HepG2 (cell line): ENCODE data around the gene CES2. TPM values are rescaled to one million over a fixed set of nuclear protein-coding genes. Genes with fewer than 3 reads are reported as not detected.

ENCODE experiments used
- ADNP ChIP-seq: sonication (generic); formaldehyde crosslinking; IDR thresholded peaks from 2 replicates; pipeline ENCODE4 v1.4.0; 2020; ENCODE audit warnings: missing genetic modification reagents
- CCAR2 ChIP-seq: fragments of 200-400 bp; formaldehyde crosslinking; optimal IDR thresholded peaks from 2 replicates; pipeline ENCODE3; 2018; ENCODE audit warnings: low read depth, mild to moderate bottlenecking, low read length, moderate library complexity
- CCDC6 ChIP-seq: sonication (generic); formaldehyde crosslinking; IDR thresholded peaks from 2 replicates; pipeline ENCODE4 v1.8.1; 2022; ENCODE audit warnings: mild to moderate bottlenecking, missing genetic modification reagents, moderate library complexity
- HNF4G ChIP-seq, 2 experiments: sonication (generic) in 1 of 2; formaldehyde crosslinking in 1 of 2; IDR thresholded peaks; 2 replicates each; pipeline versions ENCODE4 v1.4.0 to v1.6.1; 2011 to 2020; ENCODE audit warnings: borderline replicate concordance in 2 of 2, low read depth in 2 of 2, mild to moderate bottlenecking in 2 of 2, low read length in 1 of 2, missing genetic modification reagents in 1 of 2, moderate library complexity in 1 of 2
- NR2F1 ChIP-seq, 2 experiments: fragments of 450-650 bp in 1 of 2; formaldehyde crosslinking in 1 of 2; IDR thresholded peaks; 2 replicates each; pipeline versions ENCODE4 v1.5.0 to v1.6.1; 2016 to 2020; ENCODE audit warnings: mild to moderate bottlenecking in 1 of 2, missing compliant biosample characterization in 1 of 2, missing genetic modification reagents in 1 of 2, moderate library complexity in 1 of 2
- RAD21 ChIP-seq: fragments of 450-650 bp; formaldehyde crosslinking; IDR thresholded peaks from 2 replicates; pipeline ENCODE4 v1.5.0; 2020; ENCODE audit warnings: mild to moderate bottlenecking
- RFX3 ChIP-seq: IDR thresholded peaks from 2 replicates; pipeline ENCODE4 v1.6.1; 2016; ENCODE audit warnings: missing biosample characterization, missing genetic modification reagents
- RXRB ChIP-seq: IDR thresholded peaks from 2 replicates; pipeline ENCODE4 v1.6.1; 2016; ENCODE audit warnings: borderline replicate concordance, missing genetic modification reagents, missing compliant biosample characterization
- SATB2 ChIP-seq: sonication (generic); formaldehyde crosslinking; IDR thresholded peaks from 2 replicates; pipeline ENCODE4 v1.5.0; 2020; ENCODE audit warnings: missing genetic modification reagents
- SOX13 ChIP-seq, 3 experiments: fragments of 450-650 bp in 1 of 3; sonication (generic) in 1 of 3; formaldehyde crosslinking in 1 of 3; IDR thresholded peaks in 2 of 3; conservative IDR thresholded peaks in 1 of 3; 2 replicates each; pipeline versions ENCODE4 v1.5.0 to v1.6.1; 2016 to 2020; ENCODE audit warnings: antibody characterized with exemption in 1 of 3, mild to moderate bottlenecking in 1 of 3, missing compliant biosample characterization in 1 of 3, missing genetic modification reagents in 1 of 3, moderate library complexity in 1 of 3
- SRSF9 ChIP-seq: fragments of 200-400 bp; formaldehyde crosslinking; IDR thresholded peaks from 2 replicates; pipeline ENCODE4 v1.6.1; 2018; ENCODE audit warnings: borderline replicate concordance, mild to moderate bottlenecking, low read depth, low read length; ENCODE audit not compliant: insufficient read depth, poor library complexity, severe bottlenecking
- TEAD3 ChIP-seq: optimal IDR thresholded peaks from 2 replicates; pipeline ENCODE3; 2016; ENCODE audit warnings: borderline replicate concordance
- ZFAT ChIP-seq: sonication (generic); formaldehyde crosslinking; conservative IDR thresholded peaks from 2 replicates; pipeline ENCODE4 v1.8.1; 2023; ENCODE audit warnings: missing genetic modification reagents, inconsistent platforms
- ZKSCAN8 ChIP-seq: IDR thresholded peaks from 2 replicates; pipeline ENCODE4 v1.6.1; 2016; ENCODE audit warnings: borderline replicate concordance, missing genetic modification reagents, missing compliant biosample characterization
- ZMYM2 ChIP-seq: sonication (generic); formaldehyde crosslinking; IDR thresholded peaks from 2 replicates; pipeline ENCODE4 v1.8.0; 2022; ENCODE audit warnings: mild to moderate bottlenecking, missing genetic modification reagents
- ZNF569 ChIP-seq: sonication (generic); formaldehyde crosslinking; IDR thresholded peaks from 2 replicates; pipeline ENCODE4 v1.5.0; 2020; ENCODE audit warnings: mild to moderate bottlenecking, missing genetic modification reagents, moderate library complexity, borderline replicate concordance
- polyA plus RNA-seq, 8 experiments: library from polyadenylated mRNA; depleted of rRNA in 3 of 8; stranded (reverse) in 7 of 8; unstranded in 1 of 8; fragments of >200 nt; fragmentation: Illumina TruSeq in 4 of 8; extraction: Trizol in 4 of 8; gene quantifications; 2 replicates each; pipeline versions ENCODE4 v1.2.1 to v1.2.3, GENCODE V29; 2011 to 2016; ENCODE audit warnings: low read depth in 4 of 8, missing spikeins in 1 of 8, mixed read lengths in 1 of 8; ENCODE audit not compliant: insufficient read depth in 1 of 8
- total RNA-seq, 5 experiments: library from RNA; depleted of rRNA; stranded (reverse); fragments of >200 nt; fragmentation: Illumina TruSeq; extraction: Trizol; gene quantifications; 2 replicates each; pipeline ENCODE4 v1.2.3, GENCODE V29; 2016; ENCODE audit warnings: low read depth in 1 of 5
- TF ChIP-seq, protein P1 (sequence below): sonication (generic); formaldehyde crosslinking; IDR thresholded peaks from 2 replicates; pipeline ENCODE4 v1.4.0; 2020; ENCODE audit warnings: mild to moderate bottlenecking, missing genetic modification reagents
- TF ChIP-seq, protein P2 (sequence below): IDR thresholded peaks from 2 replicates; pipeline ENCODE4 v1.4.0; 2020; ENCODE audit warnings: mild to moderate bottlenecking, missing genetic modification reagents
- TF ChIP-seq, protein P3 (sequence below): sonication (generic); formaldehyde crosslinking; IDR thresholded peaks from 2 replicates; pipeline ENCODE4 v1.5.0; 2020; ENCODE audit warnings: missing genetic modification reagents
- TF ChIP-seq, protein P4 (sequence below): IDR thresholded peaks from 2 replicates; pipeline ENCODE4 v1.6.1; 2016; ENCODE audit warnings: missing compliant biosample characterization, missing genetic modification reagents, borderline replicate concordance

The CES2 gene
- total and polyA plus RNA-seq, 2 of the 13 experiments (the other 11 are each of a cell fraction or from before 2014, with no cell fraction given) = 50.6 to 63.8 TPM

DNA sequence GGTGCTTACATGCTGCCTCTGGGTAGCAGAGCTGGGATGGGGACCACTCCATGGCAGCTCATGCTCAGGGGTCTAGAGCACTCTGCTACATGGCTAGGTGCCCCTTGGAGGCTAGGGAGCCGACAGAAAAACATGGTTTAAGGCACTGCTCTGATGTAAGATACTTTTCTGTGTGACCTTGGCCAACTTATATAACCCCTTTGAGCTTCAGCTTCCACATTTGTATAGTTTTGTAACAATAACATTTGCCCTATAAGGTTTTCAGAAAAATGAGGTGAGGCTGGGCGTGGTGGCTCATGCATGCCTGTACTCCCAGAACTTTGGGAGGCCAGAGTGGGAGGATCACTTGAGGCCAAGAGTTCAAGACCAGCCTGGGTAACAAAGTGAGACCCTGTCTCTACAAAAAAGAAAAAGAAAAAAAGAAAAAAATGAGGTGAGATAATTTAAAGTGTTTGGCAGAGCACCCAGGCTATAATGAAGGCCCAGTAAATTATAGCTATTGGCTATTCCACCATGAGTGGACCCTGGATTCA lies 56.3 kb downstream of the CES2 start (continued):
- TF ChIP-seq CCAR2 = no peak
- TF ChIP-seq NR2F1 (CRISPR knock-in tag; IDR thresholded peaks at IDR 0.05) = peak in 1 of 2 experiments; percentile 34; a peak in 1 of 4 replicates
- TF ChIP-seq ZKSCAN8 = 0 out of 2 replicates have a peak, but pooled peaks have one; percentile 43
- 0 out of 2 replicates have a peak, but pooled peaks have one; percentile 64 for TF ChIP-seq ZMYM2 (CRISPR knock-in tag)
- TF ChIP-seq, protein P1, sequence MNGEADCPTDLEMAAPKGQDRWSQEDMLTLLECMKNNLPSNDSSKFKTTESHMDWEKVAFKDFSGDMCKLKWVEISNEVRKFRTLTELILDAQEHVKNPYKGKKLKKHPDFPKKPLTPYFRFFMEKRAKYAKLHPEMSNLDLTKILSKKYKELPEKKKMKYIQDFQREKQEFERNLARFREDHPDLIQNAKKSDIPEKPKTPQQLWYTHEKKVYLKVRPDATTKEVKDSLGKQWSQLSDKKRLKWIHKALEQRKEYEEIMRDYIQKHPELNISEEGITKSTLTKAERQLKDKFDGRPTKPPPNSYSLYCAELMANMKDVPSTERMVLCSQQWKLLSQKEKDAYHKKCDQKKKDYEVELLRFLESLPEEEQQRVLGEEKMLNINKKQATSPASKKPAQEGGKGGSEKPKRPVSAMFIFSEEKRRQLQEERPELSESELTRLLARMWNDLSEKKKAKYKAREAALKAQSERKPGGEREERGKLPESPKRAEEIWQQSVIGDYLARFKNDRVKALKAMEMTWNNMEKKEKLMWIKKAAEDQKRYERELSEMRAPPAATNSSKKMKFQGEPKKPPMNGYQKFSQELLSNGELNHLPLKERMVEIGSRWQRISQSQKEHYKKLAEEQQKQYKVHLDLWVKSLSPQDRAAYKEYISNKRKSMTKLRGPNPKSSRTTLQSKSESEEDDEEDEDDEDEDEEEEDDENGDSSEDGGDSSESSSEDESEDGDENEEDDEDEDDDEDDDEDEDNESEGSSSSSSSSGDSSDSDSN = 0 out of 2 replicates have a peak, but pooled peaks have one; percentile 29
- peak; percentile 57; the same call in 1 of the 2 replicates for TF ChIP-seq RXRB
- TF ChIP-seq ZFAT (CRISPR knock-in tag) = no peak
- no peak for TF ChIP-seq SRSF9
- TF ChIP-seq, protein P2, sequence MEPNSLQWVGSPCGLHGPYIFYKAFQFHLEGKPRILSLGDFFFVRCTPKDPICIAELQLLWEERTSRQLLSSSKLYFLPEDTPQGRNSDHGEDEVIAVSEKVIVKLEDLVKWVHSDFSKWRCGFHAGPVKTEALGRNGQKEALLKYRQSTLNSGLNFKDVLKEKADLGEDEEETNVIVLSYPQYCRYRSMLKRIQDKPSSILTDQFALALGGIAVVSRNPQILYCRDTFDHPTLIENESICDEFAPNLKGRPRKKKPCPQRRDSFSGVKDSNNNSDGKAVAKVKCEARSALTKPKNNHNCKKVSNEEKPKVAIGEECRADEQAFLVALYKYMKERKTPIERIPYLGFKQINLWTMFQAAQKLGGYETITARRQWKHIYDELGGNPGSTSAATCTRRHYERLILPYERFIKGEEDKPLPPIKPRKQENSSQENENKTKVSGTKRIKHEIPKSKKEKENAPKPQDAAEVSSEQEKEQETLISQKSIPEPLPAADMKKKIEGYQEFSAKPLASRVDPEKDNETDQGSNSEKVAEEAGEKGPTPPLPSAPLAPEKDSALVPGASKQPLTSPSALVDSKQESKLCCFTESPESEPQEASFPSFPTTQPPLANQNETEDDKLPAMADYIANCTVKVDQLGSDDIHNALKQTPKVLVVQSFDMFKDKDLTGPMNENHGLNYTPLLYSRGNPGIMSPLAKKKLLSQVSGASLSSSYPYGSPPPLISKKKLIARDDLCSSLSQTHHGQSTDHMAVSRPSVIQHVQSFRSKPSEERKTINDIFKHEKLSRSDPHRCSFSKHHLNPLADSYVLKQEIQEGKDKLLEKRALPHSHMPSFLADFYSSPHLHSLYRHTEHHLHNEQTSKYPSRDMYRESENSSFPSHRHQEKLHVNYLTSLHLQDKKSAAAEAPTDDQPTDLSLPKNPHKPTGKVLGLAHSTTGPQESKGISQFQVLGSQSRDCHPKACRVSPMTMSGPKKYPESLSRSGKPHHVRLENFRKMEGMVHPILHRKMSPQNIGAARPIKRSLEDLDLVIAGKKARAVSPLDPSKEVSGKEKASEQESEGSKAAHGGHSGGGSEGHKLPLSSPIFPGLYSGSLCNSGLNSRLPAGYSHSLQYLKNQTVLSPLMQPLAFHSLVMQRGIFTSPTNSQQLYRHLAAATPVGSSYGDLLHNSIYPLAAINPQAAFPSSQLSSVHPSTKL = peak; percentile 63
- no peak for TF ChIP-seq RAD21 (CRISPR knock-in tag)
- TF ChIP-seq ZNF569 (CRISPR knock-in tag) = no peak
- no peak for TF ChIP-seq RFX3 (CRISPR knock-in tag)
- no peak for TF ChIP-seq SOX13 (IDR thresholded peaks at IDR 0.05)
- peak in 1 of 2 experiments; percentile 33; a peak in 1 of 4 replicates for TF ChIP-seq SOX13 (CRISPR knock-in tag; conservative IDR thresholded peaks at IDR 0.05 in 1 of 2, IDR thresholded peaks at IDR 0.05 in 1 of 2)
- TF ChIP-seq, protein P3, sequence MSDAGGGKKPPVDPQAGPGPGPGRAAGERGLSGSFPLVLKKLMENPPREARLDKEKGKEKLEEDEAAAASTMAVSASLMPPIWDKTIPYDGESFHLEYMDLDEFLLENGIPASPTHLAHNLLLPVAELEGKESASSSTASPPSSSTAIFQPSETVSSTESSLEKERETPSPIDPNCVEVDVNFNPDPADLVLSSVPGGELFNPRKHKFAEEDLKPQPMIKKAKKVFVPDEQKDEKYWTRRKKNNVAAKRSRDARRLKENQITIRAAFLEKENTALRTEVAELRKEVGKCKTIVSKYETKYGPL = peak; percentile 75; the same call in 1 of the 2 replicates
- peak; percentile 56; the same call in 1 of the 2 replicates for TF ChIP-seq ADNP (CRISPR knock-in tag)
- TF ChIP-seq TEAD3 (CRISPR knock-in tag) = peak; percentile 8
- TF ChIP-seq HNF4G (IDR thresholded peaks at IDR 0.05; ENCODE audit: borderline replicate concordance, low read depth, low read length) = no peak
- 0 out of 2 replicates have a peak, but pooled peaks have one; percentile 23 for TF ChIP-seq HNF4G (CRISPR knock-in tag; IDR thresholded peaks at IDR 0.05; ENCODE audit: borderline replicate concordance, low read depth)
- TF ChIP-seq, protein P4, sequence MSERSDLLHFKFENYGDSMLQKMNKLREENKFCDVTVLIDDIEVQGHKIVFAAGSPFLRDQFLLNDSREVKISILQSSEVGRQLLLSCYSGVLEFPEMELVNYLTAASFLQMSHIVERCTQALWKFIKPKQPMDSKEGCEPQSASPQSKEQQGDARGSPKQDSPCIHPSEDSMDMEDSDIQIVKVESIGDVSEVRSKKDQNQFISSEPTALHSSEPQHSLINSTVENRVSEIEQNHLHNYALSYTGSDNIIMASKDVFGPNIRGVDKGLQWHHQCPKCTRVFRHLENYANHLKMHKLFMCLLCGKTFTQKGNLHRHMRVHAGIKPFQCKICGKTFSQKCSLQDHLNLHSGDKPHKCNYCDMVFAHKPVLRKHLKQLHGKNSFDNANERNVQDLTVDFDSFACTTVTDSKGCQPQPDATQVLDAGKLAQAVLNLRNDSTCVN = 0 out of 2 replicates have a peak, but pooled peaks have one; percentile 16
- no peak for TF ChIP-seq SATB2 (CRISPR knock-in tag)
- no peak for TF ChIP-seq CCDC6 (CRISPR knock-in tag)
